HFF-Myc (cell line): ENCODE data around the gene STK16.

Experiments
- DNase-seq: peaks from one replicate; pipeline ENCODE4 v3.0.0-alpha.2; 2011; ENCODE audit warnings: low read depth; ENCODE audit errors: extremely low read depth
- H3K4me3 ChIP-seq: replicated peaks from 2 replicates; pipeline ENCODE4 v1.5.1; 2011; ENCODE audit warnings: low read depth, mild to moderate bottlenecking, control low read depth, low read length
- CTCF ChIP-seq: IDR thresholded peaks from 2 replicates; pipeline ENCODE4 v1.5.1; 2012; ENCODE audit warnings: mild to moderate bottlenecking, low read depth, low read length, control low read depth; ENCODE audit errors: missing control alignments

Gene STK16

GRCh38 chr2:219229305-219230058 lies 15.8 kb upstream of the STK16 start, which contains the start of the genes ANKZF1 and ATG9A:
Gene ANKZF1 (plus strand): TSS chr2:219229806. CDS start chr2:219230258, 452 bp downstream.
Gene ATG9A (minus strand): TSS chr2:219229636. CDS start chr2:219228024, 1,612 bp downstream.
- TF ChIP-seq CTCF, result no peak
- DNase-seq, result peak; percentile 93
- H3K4me3 ChIP-seq, result peak within 1 kb of the TSS; percentile 89

GRCh38 chr2:219230059-219230540 lies 15.2 kb upstream of the STK16 start:
- H3K4me3 ChIP-seq, result peak overlapping the region; percentile 89
- no peak for TF ChIP-seq CTCF
- DNase-seq, result no peak

DNA sequence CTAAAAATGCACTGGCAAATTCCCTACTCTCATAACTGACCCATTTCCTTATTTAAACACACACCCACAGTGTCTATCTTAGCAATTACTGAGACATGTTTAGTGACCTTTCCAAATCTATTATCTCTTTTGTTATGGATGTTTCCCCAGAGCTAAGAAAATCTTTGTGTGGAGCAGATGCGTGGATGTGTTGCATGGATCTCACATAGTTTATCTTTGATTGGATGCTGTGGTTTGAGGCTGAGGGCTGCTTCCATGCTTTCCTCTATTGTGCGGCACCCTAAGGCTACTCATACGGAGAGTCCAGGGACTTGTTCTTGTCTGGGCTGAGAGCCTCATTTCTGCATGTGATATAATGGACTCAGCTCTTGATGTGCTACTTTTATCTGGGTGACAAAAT lies 10.9 kb upstream of the STK16 start:
- TF ChIP-seq CTCF, result no peak
- DNase-seq, result no peak
- no peak overlapping the region for H3K4me3 ChIP-seq

DNA sequence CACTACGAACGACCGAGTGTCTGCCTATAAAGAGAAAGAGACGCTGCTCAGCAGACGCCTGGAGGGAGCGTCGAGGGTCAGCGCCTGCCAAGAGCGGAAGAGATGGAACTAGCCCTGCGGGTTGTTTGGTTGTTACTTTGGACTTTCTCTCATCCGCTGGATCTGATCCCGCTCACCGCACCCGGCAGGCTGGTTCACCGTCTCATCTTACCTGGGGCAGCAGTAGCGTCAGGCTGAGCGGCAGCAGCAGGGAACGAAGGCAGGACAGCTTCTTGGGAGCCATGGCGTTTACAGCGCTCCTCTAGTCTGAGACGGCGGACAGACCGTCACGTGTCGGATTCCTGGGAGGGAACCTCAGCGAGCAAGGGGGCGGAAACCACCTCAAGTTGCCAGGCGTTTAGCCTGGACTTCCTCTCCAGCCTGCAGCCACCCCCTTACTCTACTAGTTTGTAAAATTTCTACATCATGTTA lies 2.0 kb upstream of the STK16 start:
- no peak for TF ChIP-seq CTCF
- no peak overlapping the region for H3K4me3 ChIP-seq
- no peak for DNase-seq

- DNase-seq, result no peak
- peak overlapping the region; percentile 84 for H3K4me3 ChIP-seq
- TF ChIP-seq CTCF, result no peak
Observed at GRCh38 chr2:219244789-219245147, 511 bp upstream of the STK16 start.

- TF ChIP-seq CTCF, result no peak
- no peak for DNase-seq
Observed at GRCh38 chr2:219245899-219246230, 586 bp downstream of the STK16 start.

More at GRCh38 chr2:219245899-219246230, 586 bp downstream of the STK16 start:
- H3K4me3 ChIP-seq, result peak overlapping the region; percentile 84
